NOMO-1 treated with DMSO at 0.1 percent for 48 hours (cell line): Measurements from ENCODE around the gene DNM2.
"Not testable (repeated sequence)": the region's sequence is repeated elsewhere in the genome, so short reads cannot be mapped to it uniquely, and the experiment has no call there.

Experiments used
- DNase-seq: peaks from one replicate; lab custom pipeline; 2025; ENCODE audit not compliant: unreplicated experiment; lab: John Stamatoyannopoulos, UW

Gene DNM2

GRCh38 chr19:10751109-10751953 lies 33.5 kb downstream of the DNM2 start:
- peak; percentile 55 for DNase-seq

- DNase-seq: no peak
Observed at GRCh38 chr19:10752237-10752912, 34.5 kb downstream of the DNM2 start.

- no peak for DNase-seq
Observed at GRCh38 chr19:10752913-10753704, 35.2 kb downstream of the DNM2 start.

GRCh38 chr19:10756371-10756770 lies 38.5 kb downstream of the DNM2 start:
- no peak for DNase-seq

- no peak for DNase-seq
Observed at GRCh38 chr19:10756791-10757190, 38.9 kb downstream of the DNM2 start.

GRCh38 chr19:10758050-10758449 lies 40.2 kb downstream of the DNM2 start:
- not testable (repeated sequence) for DNase-seq

GRCh38 chr19:10758978-10759377 lies 41.1 kb downstream of the DNM2 start:
- DNase-seq: no peak

GRCh38 chr19:10760273-10760944 lies 42.5 kb downstream of the DNM2 start:
- no peak for DNase-seq

- no peak for DNase-seq
Observed at GRCh38 chr19:10761443-10762250, 43.8 kb downstream of the DNM2 start.

- no peak for DNase-seq
Observed at GRCh38 chr19:10762656-10763055, 44.8 kb downstream of the DNM2 start.

- DNase-seq: no peak
Observed at GRCh38 chr19:10763411-10763810, 45.5 kb downstream of the DNM2 start.

- no peak for DNase-seq
Observed at GRCh38 chr19:10763828-10764339, 46.0 kb downstream of the DNM2 start.

GRCh38 chr19:10764340-10764894 lies 46.5 kb downstream of the DNM2 start:
- no peak for DNase-seq

GRCh38 chr19:10766049-10766623 lies 48.3 kb downstream of the DNM2 start:
- no peak for DNase-seq

- DNase-seq: no peak
Observed at GRCh38 chr19:10766671-10767201, 48.9 kb downstream of the DNM2 start.

- DNase-seq: no peak
Observed at GRCh38 chr19:10767726-10768125, 49.8 kb downstream of the DNM2 start.

GRCh38 chr19:10768369-10768768 lies 50.5 kb downstream of the DNM2 start:
- no peak for DNase-seq

GRCh38 chr19:10768936-10769335 lies 51.1 kb downstream of the DNM2 start:
- no peak for DNase-seq
